Type B pancreatic cell (in vitro differentiated cells): Measurements from ENCODE around the gene PRKD1. TPM values are rescaled to one million over a fixed set of nuclear protein-coding genes. Genes with fewer than 3 reads are reported as not detected.
A peak's percentile ranks its signal among the peaks of the same experiment; 100 is the strongest.

Experiments used
- DNase-seq: peaks from one replicate; pipeline ENCODE4 v3.0.0; 2021; ENCODE audit warnings: mixed read lengths; ENCODE audit not compliant: unreplicated experiment; ENCODE audit errors: extremely low spot score
- H3K27ac Mint-ChIP-seq: 2 replicates; pipeline ENCODE4 v1.8.0; 2021; ENCODE audit warnings: mild to moderate bottlenecking, mixed read lengths
- H3K27me3 Mint-ChIP-seq: 2 replicates; pipeline ENCODE4 v1.8.0; 2021; ENCODE audit warnings: mixed read lengths
- H3K36me3 Mint-ChIP-seq: 2 replicates; pipeline ENCODE4 v1.8.0; 2021; ENCODE audit warnings: mixed read lengths
- H3K4me1 Mint-ChIP-seq: one replicate; pipeline ENCODE4 v1.8.0; 2021; ENCODE audit warnings: mixed read lengths; ENCODE audit not compliant: unreplicated experiment
- H3K4me3 Mint-ChIP-seq: 2 replicates; pipeline ENCODE4 v1.8.0; 2021; ENCODE audit warnings: mild to moderate bottlenecking, mixed read lengths
- H3K9me3 Mint-ChIP-seq: 2 replicates; pipeline ENCODE4 v1.8.0; 2021; ENCODE audit warnings: mixed read lengths
- CTCF ChIP-seq: fragments of 200-600 bp; sonication (generic); conservative IDR thresholded peaks from 2 replicates; pipeline ENCODE4 v1.5.0; 2021; ENCODE audit warnings: antibody characterized with exemption, mild to moderate bottlenecking
- total RNA-seq: library from RNA; stranded (reverse); gene quantifications from 2 replicates; pipeline ENCODE4 v1.2.1, GENCODE V29; 2021; ENCODE audit warnings: low replicate concordance

The PRKD1 gene
- total RNA-seq, 1 donor from 2014 or later: 16.3 TPM

DNA sequence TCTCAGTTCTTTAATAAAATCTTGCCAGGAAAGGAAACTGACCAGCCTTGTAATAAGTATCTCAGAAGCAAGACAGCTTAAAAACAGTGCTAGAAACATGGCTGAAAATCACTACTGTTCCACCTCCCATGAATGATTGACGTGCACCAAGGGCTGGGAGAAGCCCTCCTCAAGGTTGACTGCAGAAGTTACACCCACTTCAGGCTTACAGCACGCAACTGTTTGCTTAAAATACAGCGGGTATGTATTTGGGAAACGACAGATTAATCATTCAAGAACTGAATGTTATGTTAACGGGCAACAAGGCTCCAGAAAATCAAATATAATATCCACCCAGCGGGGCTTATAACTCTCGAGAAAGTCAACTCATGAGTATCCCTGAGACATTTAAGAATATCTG lies 22.1 kb downstream of the PRKD1 start:
- H3K27ac Mint-ChIP-seq: peak overlapping the region; percentile 46
- peaks cover 3% of the 10 kb centered on the region for H3K36me3 Mint-ChIP-seq
- H3K4me1 Mint-ChIP-seq: peaks cover 16% of the 10 kb centered on the region
- no peak for DNase-seq
- no peaks in the 10 kb centered on the region for H3K27me3 Mint-ChIP-seq
- no peak for TF ChIP-seq CTCF
- H3K4me3 Mint-ChIP-seq: no peak overlapping the region
- H3K9me3 Mint-ChIP-seq: no peaks in the 10 kb centered on the region

GRCh38 chr14:29900609-29901350 lies 26.9 kb downstream of the PRKD1 start:
- no peaks in the 10 kb centered on the region for H3K9me3 Mint-ChIP-seq
- no peaks in the 10 kb centered on the region for H3K27me3 Mint-ChIP-seq
- H3K36me3 Mint-ChIP-seq: peaks cover 3% of the 10 kb centered on the region
- no peak overlapping the region for H3K4me3 Mint-ChIP-seq
- TF ChIP-seq CTCF: no peak
- DNase-seq: no peak
- H3K27ac Mint-ChIP-seq: no peak overlapping the region
- H3K4me1 Mint-ChIP-seq: peaks cover 6% of the 10 kb centered on the region

GRCh38 chr14:29898470-29898869 lies 29.2 kb downstream of the PRKD1 start:
- DNase-seq: no peak
- Mint-ChIP-seq H3K4me3 (no peak overlapping the region), H3K27ac (no peak overlapping the region), H3K27me3 (no peaks in the 10 kb centered on the region), H3K9me3 (no peaks in the 10 kb centered on the region), H3K4me1 (peaks cover 6% of the 10 kb centered on the region), H3K36me3 (peaks cover 3% of the 10 kb centered on the region)
- no peak for TF ChIP-seq CTCF

GRCh38 chr14:29897181-29897580 lies 30.5 kb downstream of the PRKD1 start:
- Mint-ChIP-seq H3K4me3 (no peak overlapping the region), H3K9me3 (no peaks in the 10 kb centered on the region), H3K4me1 (peaks cover 6% of the 10 kb centered on the region), H3K27me3 (no peaks in the 10 kb centered on the region), H3K36me3 (peaks cover 3% of the 10 kb centered on the region), H3K27ac (no peak overlapping the region)
- no peak for DNase-seq
- TF ChIP-seq CTCF: no peak

- Mint-ChIP-seq H3K27ac (no peak overlapping the region), H3K9me3 (no peaks in the 10 kb centered on the region)
- DNase-seq: no peak
These were observed 31.3 kb downstream of the PRKD1 start for GRCh38 chr14:29896354-29896821.

More at GRCh38 chr14:29896354-29896821, 31.3 kb downstream of the PRKD1 start:
- no peak for TF ChIP-seq CTCF
- H3K4me1 Mint-ChIP-seq: peaks cover 6% of the 10 kb centered on the region
- H3K4me3 Mint-ChIP-seq: no peak overlapping the region
- no peaks in the 10 kb centered on the region for H3K27me3 Mint-ChIP-seq
- peaks cover 3% of the 10 kb centered on the region for H3K36me3 Mint-ChIP-seq
